HCT116 (cell line): ENCODE data around the gene OPHN1.

Experiments used
- CEBPB ChIP-seq: IDR thresholded peaks from 2 replicates; pipeline ENCODE4 v1.6.1; 2012; ENCODE audit warnings: low read depth
- EZH2 ChIP-seq: fragments of 200-600 bp; sonication (generic); IDR thresholded peaks from 2 replicates; pipeline ENCODE4 v1.6.1; 2017; ENCODE audit warnings: antibody characterized with exemption, mixed run types
- EZH2phosphoT487 ChIP-seq: fragments of 200-600 bp; IDR thresholded peaks from 2 replicates; pipeline ENCODE4 v1.6.1; 2018; ENCODE audit warnings: antibody characterized with exemption, borderline replicate concordance
- POLR2A ChIP-seq: IDR thresholded peaks from 2 replicates; pipeline ENCODE4 v1.7.0; 2011; ENCODE audit warnings: borderline replicate concordance; ENCODE audit not compliant: insufficient read depth, insufficient read length; ENCODE audit errors: extremely low read depth
- POLR2AphosphoS5 ChIP-seq: IDR thresholded peaks from 2 replicates; pipeline ENCODE4 v1.6.1; 2011; ENCODE audit warnings: mild to moderate bottlenecking, low read depth, low read length, moderate library complexity
- SIN3A ChIP-seq: IDR thresholded peaks from 2 replicates; pipeline ENCODE4 v1.6.1; 2012; ENCODE audit warnings: low read depth
- SRF ChIP-seq: IDR thresholded peaks from 2 replicates; pipeline ENCODE4 v1.6.1; 2012; ENCODE audit warnings: low read depth
- ZBTB33 ChIP-seq: IDR thresholded peaks from 2 replicates; pipeline ENCODE4 v1.6.1; 2011; ENCODE audit warnings: mild to moderate bottlenecking, low read length, moderate library complexity; ENCODE audit not compliant: insufficient replicate concordance; ENCODE audit errors: extremely low read depth
- ZNF274 ChIP-seq: fragments of 200-500 bp; sonication (Bioruptor generic); IDR thresholded peaks from 2 replicates; pipeline ENCODE4 v1.6.1; 2014; ENCODE audit warnings: mild to moderate bottlenecking, low read depth, low read length, inconsistent platforms
- TF ChIP-seq, protein P1 (sequence below), 3 experiments: fragments of 200-600 bp in 1 of 3; sonication (generic) in 1 of 3; IDR thresholded peaks in 2 of 3; conservative IDR thresholded peaks in 1 of 3; 2 replicates each; pipeline ENCODE4 v1.5.1; 2012 to 2017; ENCODE audit warnings: low read depth in 2 of 3, low read length in 2 of 3, antibody characterized with exemption in 1 of 3, borderline replicate concordance in 1 of 3, control low read depth in 1 of 3, mild to moderate bottlenecking in 1 of 3, mixed read lengths in 1 of 3, mixed run types in 1 of 3, moderate library complexity in 1 of 3; ENCODE audit not compliant: insufficient read depth in 1 of 3
- TF ChIP-seq, protein P2 (sequence below): IDR thresholded peaks from 2 replicates; pipeline ENCODE4 v1.6.1; 2012
- TF ChIP-seq, protein P3 (sequence below): IDR thresholded peaks from 2 replicates; pipeline ENCODE4 v1.6.1; 2012

DNA sequence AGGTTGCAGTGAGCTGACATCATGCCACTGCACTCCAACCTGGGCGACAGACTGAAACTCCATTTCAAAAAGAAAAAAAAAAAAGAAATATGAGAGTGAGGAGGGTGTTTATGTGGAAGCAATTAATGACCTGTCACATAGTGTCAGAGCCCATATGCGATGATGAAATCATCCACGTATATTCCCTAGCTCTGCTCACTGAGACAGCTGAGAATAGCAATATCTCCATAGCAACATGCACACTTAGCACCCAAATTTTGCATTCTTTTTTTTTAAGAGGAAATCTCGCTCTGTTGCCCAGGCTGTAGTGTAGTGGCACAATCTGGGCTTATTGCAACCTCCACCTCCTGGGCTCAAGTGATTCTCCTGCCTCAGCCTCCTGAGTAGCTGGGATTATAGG, 31.5 kb upstream of the OPHN1 start:
- TF ChIP-seq, protein P1, sequence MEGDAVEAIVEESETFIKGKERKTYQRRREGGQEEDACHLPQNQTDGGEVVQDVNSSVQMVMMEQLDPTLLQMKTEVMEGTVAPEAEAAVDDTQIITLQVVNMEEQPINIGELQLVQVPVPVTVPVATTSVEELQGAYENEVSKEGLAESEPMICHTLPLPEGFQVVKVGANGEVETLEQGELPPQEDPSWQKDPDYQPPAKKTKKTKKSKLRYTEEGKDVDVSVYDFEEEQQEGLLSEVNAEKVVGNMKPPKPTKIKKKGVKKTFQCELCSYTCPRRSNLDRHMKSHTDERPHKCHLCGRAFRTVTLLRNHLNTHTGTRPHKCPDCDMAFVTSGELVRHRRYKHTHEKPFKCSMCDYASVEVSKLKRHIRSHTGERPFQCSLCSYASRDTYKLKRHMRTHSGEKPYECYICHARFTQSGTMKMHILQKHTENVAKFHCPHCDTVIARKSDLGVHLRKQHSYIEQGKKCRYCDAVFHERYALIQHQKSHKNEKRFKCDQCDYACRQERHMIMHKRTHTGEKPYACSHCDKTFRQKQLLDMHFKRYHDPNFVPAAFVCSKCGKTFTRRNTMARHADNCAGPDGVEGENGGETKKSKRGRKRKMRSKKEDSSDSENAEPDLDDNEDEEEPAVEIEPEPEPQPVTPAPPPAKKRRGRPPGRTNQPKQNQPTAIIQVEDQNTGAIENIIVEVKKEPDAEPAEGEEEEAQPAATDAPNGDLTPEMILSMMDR (IDR thresholded peaks at IDR 0.05 in 2 of 3, conservative IDR thresholded peaks at IDR 0.05 in 1 of 3; ENCODE audit: borderline replicate concordance in 1 of 3, insufficient read depth in 1 of 3, low read depth in 2 of 3, low read length in 2 of 3) = no peak
- no peak for TF ChIP-seq EZH2phosphoT487
- TF ChIP-seq CEBPB = no peak
- no peak for TF ChIP-seq ZNF274
- no peak for TF ChIP-seq ZBTB33
- TF ChIP-seq POLR2AphosphoS5 = no peak
- TF ChIP-seq SRF = no peak
- no peak for TF ChIP-seq EZH2
- TF ChIP-seq, protein P2, sequence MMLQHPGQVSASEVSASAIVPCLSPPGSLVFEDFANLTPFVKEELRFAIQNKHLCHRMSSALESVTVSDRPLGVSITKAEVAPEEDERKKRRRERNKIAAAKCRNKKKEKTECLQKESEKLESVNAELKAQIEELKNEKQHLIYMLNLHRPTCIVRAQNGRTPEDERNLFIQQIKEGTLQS = no peak
- no peak for TF ChIP-seq POLR2A
- TF ChIP-seq, protein P3, sequence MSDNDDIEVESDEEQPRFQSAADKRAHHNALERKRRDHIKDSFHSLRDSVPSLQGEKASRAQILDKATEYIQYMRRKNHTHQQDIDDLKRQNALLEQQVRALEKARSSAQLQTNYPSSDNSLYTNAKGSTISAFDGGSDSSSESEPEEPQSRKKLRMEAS = no peak
- TF ChIP-seq SIN3A = no peak
